ENCODE data around the gene PCP2. TPM values are rescaled to one million over a fixed set of nuclear protein-coding genes. Genes with fewer than 3 reads are reported as not detected.

PCP2 gene
- total RNA-seq, 2 donors from 2014 or later, result not detected

GRCh38 chr19:7662657-7663056, 29.1 kb upstream of the PCP2 start:
- TF ChIP-seq CTCF (IDR thresholded peaks at IDR 0.05) (no peak), POLR2A (IDR thresholded peaks at IDR 0.05) (no peak)
- no peaks in the 10 kb centered on the region for H3K4me1 ChIP-seq
- intact Hi-C loops (cut with DNase I), result no loop called here
- no peaks in the 10 kb centered on the region for H3K27me3 ChIP-seq
- WGBS, 2 donors, result 78 to 82% methylated on average over 13 to 14 of the region's 14 CpGs
- no peaks in the 10 kb centered on the region for H3K9me3 ChIP-seq
- ATAC-seq (no peak), DNase-seq (no peak)
- H3K36me3 ChIP-seq (replicated peaks in 1 of 2; ENCODE audit: insufficient read depth in 1 of 2, low read depth in 2 of 2), result no peaks in the 10 kb centered on the region
- H3K27ac ChIP-seq, result no peak overlapping the region
- no peak overlapping the region for H3K4me3 ChIP-seq

GRCh38 chr19:7661744-7662538, 28.4 kb upstream of the PCP2 start:
- no peak overlapping the region for H3K4me3 ChIP-seq
- H3K27me3 ChIP-seq, result no peaks in the 10 kb centered on the region
- H3K27ac ChIP-seq, result no peak overlapping the region
- H3K4me1 ChIP-seq, result no peaks in the 10 kb centered on the region
- intact Hi-C loops (cut with DNase I), result no loop called here
- TF ChIP-seq CTCF (IDR thresholded peaks at IDR 0.05), result no peak
- no peak for TF ChIP-seq POLR2A (IDR thresholded peaks at IDR 0.05)
- ATAC-seq (no peak), DNase-seq (no peak)
- 63 to 67% methylated on average over 8 of the region's 8 CpGs for WGBS, 2 donors
- no peaks in the 10 kb centered on the region for H3K9me3 ChIP-seq
- H3K36me3 ChIP-seq (replicated peaks in 1 of 2; ENCODE audit: insufficient read depth in 1 of 2, low read depth in 2 of 2), result no peaks in the 10 kb centered on the region

GRCh38 chr19:7658219-7658686, 24.7 kb upstream of the PCP2 start:
- H3K27ac ChIP-seq, result no peak overlapping the region
- no peak for TF ChIP-seq POLR2A (IDR thresholded peaks at IDR 0.05)
- TF ChIP-seq CTCF (IDR thresholded peaks at IDR 0.05), result no peak
- H3K27me3 ChIP-seq, result no peaks in the 10 kb centered on the region
- no peaks in the 10 kb centered on the region for H3K9me3 ChIP-seq
- H3K4me1 ChIP-seq, result no peaks in the 10 kb centered on the region
- no peak for DNase-seq
- intact Hi-C loops (cut with DNase I), result no loop called here
- H3K36me3 ChIP-seq (replicated peaks in 1 of 2; ENCODE audit: insufficient read depth in 1 of 2, low read depth in 2 of 2), result no peaks in the 10 kb centered on the region
- 31 to 33% methylated on average over 9 of the region's 9 CpGs for WGBS, 2 donors
- ATAC-seq, result no peak
- H3K4me3 ChIP-seq, result no peak overlapping the region

- DNase-seq, result peak in 1 of 4 donors; percentile 52
- intact Hi-C loops (cut with DNase I), result no loop called here
- Histone ChIP-seq H3K9me3 (no peaks in the 10 kb centered on the region), H3K36me3 (replicated peaks in 1 of 2; ENCODE audit: insufficient read depth in 1 of 2, low read depth in 2 of 2) (no peaks in the 10 kb centered on the region), H3K27ac (peak overlapping the region in 1 of 4 donors; percentile 36), H3K4me1 (peaks cover 9% of the 10 kb centered on the region), H3K27me3 (no peaks in the 10 kb centered on the region), H3K4me3 (no peak overlapping the region)
- WGBS, 2 donors, result 47 to 65% methylated on average over 7 to 14 of the region's 14 CpGs
- ATAC-seq, result no peak
- TF ChIP-seq CTCF (IDR thresholded peaks at IDR 0.05) (no peak), POLR2A (IDR thresholded peaks at IDR 0.05) (no peak)
Measured at GRCh38 chr19:7657131-7657751, 23.7 kb upstream of the PCP2 start.

Data from body of pancreas (tissue), 4 donors.